ENCODE results near the gene FBP1.
"Not testable (repeated sequence)": the region's sequence is repeated elsewhere in the genome, so short reads cannot be mapped to it uniquely, and the experiment has no call there.

Gene FBP1

GRCh38 chr9:94576131-94576530 is 63.2 kb downstream of the FBP1 start:
- no peak for DNase-seq (ENCODE audit: low read depth)
- TF ChIP-seq, protein P1, sequence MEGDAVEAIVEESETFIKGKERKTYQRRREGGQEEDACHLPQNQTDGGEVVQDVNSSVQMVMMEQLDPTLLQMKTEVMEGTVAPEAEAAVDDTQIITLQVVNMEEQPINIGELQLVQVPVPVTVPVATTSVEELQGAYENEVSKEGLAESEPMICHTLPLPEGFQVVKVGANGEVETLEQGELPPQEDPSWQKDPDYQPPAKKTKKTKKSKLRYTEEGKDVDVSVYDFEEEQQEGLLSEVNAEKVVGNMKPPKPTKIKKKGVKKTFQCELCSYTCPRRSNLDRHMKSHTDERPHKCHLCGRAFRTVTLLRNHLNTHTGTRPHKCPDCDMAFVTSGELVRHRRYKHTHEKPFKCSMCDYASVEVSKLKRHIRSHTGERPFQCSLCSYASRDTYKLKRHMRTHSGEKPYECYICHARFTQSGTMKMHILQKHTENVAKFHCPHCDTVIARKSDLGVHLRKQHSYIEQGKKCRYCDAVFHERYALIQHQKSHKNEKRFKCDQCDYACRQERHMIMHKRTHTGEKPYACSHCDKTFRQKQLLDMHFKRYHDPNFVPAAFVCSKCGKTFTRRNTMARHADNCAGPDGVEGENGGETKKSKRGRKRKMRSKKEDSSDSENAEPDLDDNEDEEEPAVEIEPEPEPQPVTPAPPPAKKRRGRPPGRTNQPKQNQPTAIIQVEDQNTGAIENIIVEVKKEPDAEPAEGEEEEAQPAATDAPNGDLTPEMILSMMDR (IDR thresholded peaks at IDR 0.05; ENCODE audit: control insufficient read depth, insufficient read depth, low read depth, low read length, missing control alignments), result no peak
- no peak overlapping the region for H3K4me3 ChIP-seq (ENCODE audit: control insufficient read depth, low read depth, low read length)

DNA sequence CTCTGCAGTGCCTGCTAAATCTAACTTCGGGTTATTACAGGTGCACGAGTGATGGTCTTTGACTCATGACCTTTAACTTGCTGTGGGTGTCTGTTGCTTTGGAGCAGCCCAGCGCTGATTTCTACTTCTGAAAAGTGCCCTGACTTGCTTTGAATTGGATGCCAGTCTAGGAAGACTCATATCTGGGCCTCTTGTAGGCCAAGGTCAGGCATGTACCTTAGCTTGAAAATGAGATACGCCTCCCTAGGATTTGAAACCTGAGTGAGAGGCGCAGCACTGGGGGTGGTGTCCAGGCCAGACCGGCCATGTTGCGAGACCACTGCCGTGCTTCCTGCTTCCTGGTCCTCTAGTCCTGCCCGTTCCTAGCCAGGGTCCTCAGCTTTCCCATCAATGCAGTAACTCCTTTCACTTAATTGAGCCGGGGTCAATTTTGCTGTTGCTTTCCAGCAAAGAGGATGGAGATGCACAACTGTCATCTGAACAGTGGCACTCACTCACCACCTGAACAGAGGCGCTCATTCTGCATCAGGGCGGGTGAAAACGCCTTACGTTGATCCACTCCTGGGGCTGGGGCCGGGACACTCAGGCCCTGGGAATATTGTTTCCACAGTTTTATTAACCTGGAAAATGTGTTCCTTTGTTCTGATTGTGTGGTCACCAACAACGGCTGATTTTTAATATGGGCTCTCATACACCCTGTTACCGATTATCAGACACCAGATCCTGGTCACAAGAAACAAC is 70.2 kb downstream of the FBP1 start:
- no peak for DNase-seq (ENCODE audit: low read depth)
- TF ChIP-seq, protein P1 (IDR thresholded peaks at IDR 0.05; ENCODE audit: control insufficient read depth, insufficient read depth, low read depth, low read length, missing control alignments), result no peak
- H3K4me3 ChIP-seq (ENCODE audit: control insufficient read depth, low read depth, low read length), result no peak overlapping the region

DNA sequence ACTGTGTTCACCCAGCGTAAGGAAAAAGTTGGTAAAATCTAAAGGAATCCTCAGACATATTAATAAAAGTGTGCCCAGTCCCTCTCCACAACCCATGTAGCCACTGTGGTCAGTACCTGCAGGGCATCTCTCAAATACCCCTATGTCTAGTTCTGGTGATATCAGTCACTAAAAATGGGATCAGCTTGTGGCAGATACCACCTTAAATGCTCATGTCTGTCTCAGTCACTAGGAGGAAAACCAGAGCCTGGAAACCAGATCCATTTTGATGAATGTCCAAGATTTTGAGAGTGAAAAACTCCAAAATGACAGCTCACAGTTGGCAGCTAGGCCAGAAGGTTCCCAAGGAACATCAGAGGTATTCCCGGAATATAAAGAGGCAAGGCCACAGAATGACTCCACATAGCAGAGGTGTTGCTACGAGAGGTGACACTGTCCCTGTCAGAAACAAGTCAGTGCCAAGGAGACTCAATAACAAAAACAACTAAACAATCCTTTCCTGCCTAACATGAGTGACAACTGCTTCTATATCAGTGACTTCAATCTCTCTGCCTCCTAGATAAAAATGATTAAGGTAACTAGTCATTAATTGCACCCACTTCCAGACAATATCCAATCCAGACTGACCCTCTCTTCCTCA is 70.9 kb downstream of the FBP1 start:
- no peak for DNase-seq (ENCODE audit: low read depth)
- no peak overlapping the region for H3K4me3 ChIP-seq (ENCODE audit: control insufficient read depth, low read depth, low read length)
- TF ChIP-seq, protein P1 (IDR thresholded peaks at IDR 0.05; ENCODE audit: control insufficient read depth, insufficient read depth, low read depth, low read length, missing control alignments), result no peak

DNA sequence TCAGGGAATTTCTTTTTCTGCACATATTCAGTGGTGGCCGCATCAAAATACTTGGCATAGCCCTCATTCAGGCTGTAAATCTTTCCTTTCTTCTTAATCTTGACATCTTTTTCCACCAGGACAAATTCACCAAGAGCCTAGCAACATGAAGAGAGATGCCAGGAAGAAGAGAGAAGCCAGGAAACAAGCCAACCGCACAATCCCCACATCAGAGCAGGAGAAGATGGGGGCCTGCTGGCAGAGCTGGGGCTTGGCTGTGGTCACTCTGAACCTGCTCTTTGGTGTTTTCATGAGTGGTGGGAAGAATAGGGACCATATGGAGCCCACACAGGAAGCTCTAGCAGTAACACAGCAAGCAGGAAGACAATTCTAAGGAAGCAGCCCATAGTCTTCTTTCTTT is 72.0 kb downstream of the FBP1 start:
- TF ChIP-seq, protein P1 (IDR thresholded peaks at IDR 0.05; ENCODE audit: control insufficient read depth, insufficient read depth, low read depth, low read length, missing control alignments), result no peak
- H3K4me3 ChIP-seq (ENCODE audit: control insufficient read depth, low read depth, low read length), result no peak overlapping the region
- DNase-seq (ENCODE audit: low read depth), result no peak

GRCh38 chr9:94566550-94566949 is 72.8 kb downstream of the FBP1 start:
- no peak for DNase-seq (ENCODE audit: low read depth)
- no peak overlapping the region for H3K4me3 ChIP-seq (ENCODE audit: control insufficient read depth, low read depth, low read length)
- TF ChIP-seq, protein P1 (IDR thresholded peaks at IDR 0.05; ENCODE audit: control insufficient read depth, insufficient read depth, low read depth, low read length, missing control alignments), result no peak

GRCh38 chr9:94564279-94564678 is 75.0 kb downstream of the FBP1 start:
- H3K4me3 ChIP-seq (ENCODE audit: control insufficient read depth, low read depth, low read length); DNase-seq (ENCODE audit: low read depth): not testable (repeated sequence)

GRCh38 chr9:94563548-94563947 is 75.8 kb downstream of the FBP1 start:
- TF ChIP-seq, protein P1 (IDR thresholded peaks at IDR 0.05; ENCODE audit: control insufficient read depth, insufficient read depth, low read depth, low read length, missing control alignments), result no peak
- DNase-seq (ENCODE audit: low read depth), result no peak
- H3K4me3 ChIP-seq (ENCODE audit: control insufficient read depth, low read depth, low read length), result no peak overlapping the region
